HepG2 (cell line): ENCODE data around the gene ARHGEF6.

Source experiments
- CC2D1A ChIP-seq: sonication (generic); formaldehyde crosslinking; IDR thresholded peaks from 2 replicates; pipeline ENCODE4 v1.8.1; 2023; ENCODE audit warnings: mild to moderate bottlenecking, missing genetic modification reagents
- GLMP ChIP-seq: sonication (generic); formaldehyde crosslinking; IDR thresholded peaks from 2 replicates; pipeline ENCODE4 v1.9.0; 2021; ENCODE audit warnings: missing genetic modification reagents, mild to moderate bottlenecking, borderline replicate concordance
- IKZF5 ChIP-seq: IDR thresholded peaks from 2 replicates; pipeline ENCODE4 v1.6.1; 2018; ENCODE audit warnings: missing genetic modification reagents, mild to moderate bottlenecking, missing compliant biosample characterization
- KAT2B ChIP-seq: fragments of 150-350 bp; IDR thresholded peaks from 2 replicates; pipeline ENCODE4 v1.6.1; 2014; ENCODE audit warnings: low read depth, low read length, borderline replicate concordance
- RNF2 ChIP-seq: fragments of 450-650 bp; conservative IDR thresholded peaks from 2 replicates; pipeline ENCODE4 v1.6.1; 2016; ENCODE audit warnings: low read depth
- ZNF17 ChIP-seq: sonication (generic); formaldehyde crosslinking; IDR thresholded peaks from 2 replicates; pipeline ENCODE4 v1.5.0; 2020; ENCODE audit warnings: mild to moderate bottlenecking, missing genetic modification reagents
- ZNF24 ChIP-seq: fragments of 450-650 bp; IDR thresholded peaks from 2 replicates; pipeline ENCODE4 v1.6.1; 2017; ENCODE audit warnings: antibody characterized with exemption, mild to moderate bottlenecking
- ZNF576 ChIP-seq: sonication (generic); formaldehyde crosslinking; IDR thresholded peaks from 2 replicates; pipeline ENCODE4 v1.4.0; 2020; ENCODE audit warnings: mild to moderate bottlenecking, missing genetic modification reagents
- ZNF589 ChIP-seq: sonication (generic); formaldehyde crosslinking; conservative IDR thresholded peaks from 2 replicates; pipeline ENCODE4 v1.8.0; 2022; ENCODE audit warnings: mild to moderate bottlenecking, moderate library complexity, missing genetic modification reagents
- ZNF746 ChIP-seq: sonication (generic); formaldehyde crosslinking; IDR thresholded peaks from 2 replicates; pipeline ENCODE4 v1.8.0; 2022; ENCODE audit warnings: mild to moderate bottlenecking, missing genetic modification reagents

- TF ChIP-seq ZNF746 (CRISPR knock-in tag) (no peak), ZNF17 (CRISPR knock-in tag) (no peak), IKZF5 (CRISPR knock-in tag) (no peak), KAT2B (no peak), GLMP (CRISPR knock-in tag) (no peak), RNF2 (no peak), ZNF24 (no peak), ZNF576 (CRISPR knock-in tag) (no peak), CC2D1A (CRISPR knock-in tag) (no peak), ZNF589 (CRISPR knock-in tag) (no peak)
Measured at GRCh38 chrX:136814847-136815750, 34.4 kb upstream of the ARHGEF6 start.
